ENCODE measurements around the gene MACROD2.

The MACROD2 gene

GRCh38 chr20:14401479-14402138 lies 406.3 kb downstream of the MACROD2 start:
- no peak overlapping the region for H3K4me3 ChIP-seq (ENCODE audit: low read depth, low read length)
- TF ChIP-seq CTCF (IDR thresholded peaks at IDR 0.05; ENCODE audit: borderline replicate concordance, insufficient read depth, low read depth, low read length): no peak

DNA sequence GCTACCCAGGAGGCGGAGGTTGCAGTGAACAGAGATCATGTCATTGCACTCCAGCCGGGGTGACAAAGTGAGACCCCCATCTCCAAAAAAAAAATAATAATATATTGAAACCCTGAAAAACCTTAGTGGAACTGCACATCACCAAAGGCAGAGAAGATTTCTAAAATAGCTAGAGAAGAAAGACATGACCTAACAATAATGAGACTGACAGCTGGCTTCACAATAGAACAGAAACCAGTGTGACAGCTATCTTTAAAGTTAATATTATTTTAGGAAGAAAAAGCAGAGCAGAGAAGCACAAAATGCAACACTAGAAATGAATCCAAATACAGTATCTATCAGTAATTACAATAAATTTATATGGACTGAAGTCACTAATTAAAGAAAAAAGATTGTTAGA lies 409.2 kb downstream of the MACROD2 start:
- no peak for TF ChIP-seq CTCF (IDR thresholded peaks at IDR 0.05; ENCODE audit: borderline replicate concordance, insufficient read depth, low read depth, low read length)
- H3K4me3 ChIP-seq (ENCODE audit: low read depth, low read length): no peak overlapping the region

DNA sequence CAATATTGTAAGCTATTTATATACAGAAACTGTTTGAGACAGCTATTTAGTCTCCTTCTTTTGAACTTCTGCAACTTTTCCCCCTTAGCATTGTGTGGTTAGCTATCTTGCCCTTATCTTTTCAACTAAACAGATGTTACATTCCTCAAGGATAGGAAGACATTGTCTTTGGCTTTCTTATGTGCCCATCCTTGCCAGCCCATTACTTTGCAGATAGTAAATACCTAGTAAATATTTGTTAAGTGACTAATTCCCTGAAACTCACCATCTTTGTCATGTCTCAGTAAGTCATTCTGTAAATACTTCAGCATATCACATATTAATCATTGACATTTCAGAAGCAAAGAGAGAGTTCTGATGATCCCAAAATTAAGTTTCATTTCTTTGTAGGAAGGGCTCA lies 411.2 kb downstream of the MACROD2 start:
- H3K4me3 ChIP-seq (ENCODE audit: low read depth, low read length): no peak overlapping the region
- TF ChIP-seq CTCF (IDR thresholded peaks at IDR 0.05; ENCODE audit: borderline replicate concordance, insufficient read depth, low read depth, low read length): no peak

GRCh38 chr20:14407336-14407735 lies 412.0 kb downstream of the MACROD2 start:
- TF ChIP-seq CTCF (IDR thresholded peaks at IDR 0.05; ENCODE audit: borderline replicate concordance, insufficient read depth, low read depth, low read length): no peak
- no peak overlapping the region for H3K4me3 ChIP-seq (ENCODE audit: low read depth, low read length)

DNA sequence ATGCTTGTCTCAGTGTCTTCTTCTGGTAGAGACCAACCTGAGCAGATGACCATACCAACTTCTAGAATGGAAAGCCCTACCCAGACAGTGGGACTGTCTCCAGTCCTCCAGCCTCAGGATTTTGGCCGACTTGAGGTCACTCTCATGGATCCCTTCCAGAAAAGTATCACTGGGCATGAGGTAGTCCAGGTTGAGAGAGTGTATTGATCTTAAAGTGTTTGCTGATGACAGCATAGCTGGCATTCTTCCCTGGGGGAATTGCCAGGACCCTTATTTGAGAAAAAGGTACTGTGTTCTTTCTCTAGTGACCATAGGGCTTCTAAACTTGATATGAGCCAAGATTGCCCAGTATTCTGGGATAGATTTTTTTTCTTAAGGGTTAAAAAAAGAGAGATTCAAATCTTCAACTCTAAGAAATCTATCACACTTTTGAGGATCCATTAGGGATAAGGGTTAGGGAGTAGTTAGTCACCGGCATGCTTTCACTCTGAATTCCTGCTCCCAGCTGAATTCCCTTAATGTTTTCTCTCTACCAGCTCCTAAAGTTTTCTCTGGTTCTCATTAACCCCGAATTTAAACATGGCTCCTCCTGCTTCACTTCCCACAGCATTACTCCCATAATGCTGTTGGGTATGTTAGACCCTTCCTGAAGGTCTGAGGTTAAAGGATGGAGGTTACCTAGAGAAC lies 415.7 kb downstream of the MACROD2 start:
- no peak overlapping the region for H3K4me3 ChIP-seq (ENCODE audit: low read depth, low read length)
- no peak for TF ChIP-seq CTCF (IDR thresholded peaks at IDR 0.05; ENCODE audit: borderline replicate concordance, insufficient read depth, low read depth, low read length)

DNA sequence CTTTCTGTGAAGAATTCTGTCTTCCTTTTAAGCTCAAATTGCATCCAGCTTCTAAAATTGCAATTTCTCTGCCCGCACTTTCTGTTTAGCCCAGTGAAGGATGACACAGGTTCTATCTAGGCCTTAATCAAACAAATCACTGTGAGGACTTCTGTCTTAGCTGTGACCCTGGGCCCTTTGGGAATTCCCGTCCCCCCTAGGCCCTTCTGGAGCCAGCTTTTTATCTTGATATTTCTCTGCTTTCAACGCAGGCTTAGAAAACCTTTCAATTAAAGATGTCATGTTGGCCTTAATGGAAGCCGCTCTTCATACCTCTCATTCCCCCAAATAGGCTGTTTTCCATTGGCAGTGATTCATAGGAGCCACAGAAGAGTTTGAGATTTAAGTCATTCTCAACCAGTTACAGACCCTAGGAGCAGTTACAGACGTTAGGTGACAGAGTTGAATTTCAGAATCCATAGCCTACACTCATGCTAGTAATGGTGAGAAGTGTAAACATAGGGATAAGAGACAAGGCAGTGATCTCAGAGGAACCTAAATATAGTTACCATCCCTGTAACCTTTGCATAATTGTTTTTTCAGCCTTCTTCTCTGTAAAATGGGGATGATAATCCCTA lies 416.9 kb downstream of the MACROD2 start:
- no peak overlapping the region for H3K4me3 ChIP-seq (ENCODE audit: low read depth, low read length)
- no peak for TF ChIP-seq CTCF (IDR thresholded peaks at IDR 0.05; ENCODE audit: borderline replicate concordance, insufficient read depth, low read depth, low read length)

GRCh38 chr20:14413835-14414234 lies 418.5 kb downstream of the MACROD2 start:
- no peak for TF ChIP-seq CTCF (IDR thresholded peaks at IDR 0.05; ENCODE audit: borderline replicate concordance, insufficient read depth, low read depth, low read length)
- no peak overlapping the region for H3K4me3 ChIP-seq (ENCODE audit: low read depth, low read length)

Measured in GM12875 (cell line).